Superior temporal gyrus (tissue), 1 donor: Measurements from ENCODE around the gene TASP1.

Experiments
- DNase-seq: peaks from one replicate; pipeline ENCODE4 v3.0.0-alpha.2; 2016; ENCODE audit errors: extremely low spot score

TASP1 gene

GRCh38 chr20:13348311-13349234 lies 290.2 kb downstream of the TASP1 start:
- no peak for DNase-seq

- DNase-seq = no peak
These were observed 294.1 kb downstream of the TASP1 start for GRCh38 chr20:13344671-13345070.

GRCh38 chr20:13342469-13343242 lies 296.1 kb downstream of the TASP1 start:
- no peak for DNase-seq

- no peak for DNase-seq
These were observed 296.9 kb downstream of the TASP1 start for GRCh38 chr20:13341737-13342393.

GRCh38 chr20:13340088-13340487 lies 298.6 kb downstream of the TASP1 start:
- DNase-seq = no peak
